ENCODE measurements around the gene CSTPP1.
A peak's percentile ranks its signal among the peaks of the same experiment; 100 is the strongest.

The CSTPP1 gene

GRCh38 chr11:47121056-47121455, 184.5 kb downstream of the CSTPP1 start:
- Histone ChIP-seq H4K20me1 (ENCODE audit: insufficient read depth, low read length) (no peaks in the 10 kb centered on the region), H3K9me2 (ENCODE audit: low read depth, low read length) (no peaks in the 10 kb centered on the region), H3K79me2 (ENCODE audit: insufficient read depth, low read length) (no peaks in the 10 kb centered on the region), H3K9me3 (ENCODE audit: low read length) (no peaks in the 10 kb centered on the region), H3K9ac (ENCODE audit: low read length) (no peak overlapping the region), H2AFZ (ENCODE audit: low read length) (no peak overlapping the region), H3K27me3 (ENCODE audit: insufficient read depth, low read length) (no peaks in the 10 kb centered on the region), H3F3A (ENCODE audit: insufficient read depth, low read length) (no peaks in the 10 kb centered on the region), H3K27ac (ENCODE audit: low read depth, low read length, poor library complexity, severe bottlenecking) (no peak overlapping the region), H3K4me3 (ENCODE audit: low read depth, low read length, poor library complexity, severe bottlenecking) (no peak overlapping the region), H3K36me3 (ENCODE audit: insufficient read depth, low read length) (no peaks in the 10 kb centered on the region), H3K4me2 (ENCODE audit: low read length) (no peak overlapping the region), H3K4me1 (ENCODE audit: insufficient read depth, low read length, severe bottlenecking) (peaks cover 40% of the 10 kb centered on the region)
- TF ChIP-seq EZH2 (IDR thresholded peaks at IDR 0.05; ENCODE audit: borderline replicate concordance, low read length): no peak
- TF ChIP-seq, protein P1, sequence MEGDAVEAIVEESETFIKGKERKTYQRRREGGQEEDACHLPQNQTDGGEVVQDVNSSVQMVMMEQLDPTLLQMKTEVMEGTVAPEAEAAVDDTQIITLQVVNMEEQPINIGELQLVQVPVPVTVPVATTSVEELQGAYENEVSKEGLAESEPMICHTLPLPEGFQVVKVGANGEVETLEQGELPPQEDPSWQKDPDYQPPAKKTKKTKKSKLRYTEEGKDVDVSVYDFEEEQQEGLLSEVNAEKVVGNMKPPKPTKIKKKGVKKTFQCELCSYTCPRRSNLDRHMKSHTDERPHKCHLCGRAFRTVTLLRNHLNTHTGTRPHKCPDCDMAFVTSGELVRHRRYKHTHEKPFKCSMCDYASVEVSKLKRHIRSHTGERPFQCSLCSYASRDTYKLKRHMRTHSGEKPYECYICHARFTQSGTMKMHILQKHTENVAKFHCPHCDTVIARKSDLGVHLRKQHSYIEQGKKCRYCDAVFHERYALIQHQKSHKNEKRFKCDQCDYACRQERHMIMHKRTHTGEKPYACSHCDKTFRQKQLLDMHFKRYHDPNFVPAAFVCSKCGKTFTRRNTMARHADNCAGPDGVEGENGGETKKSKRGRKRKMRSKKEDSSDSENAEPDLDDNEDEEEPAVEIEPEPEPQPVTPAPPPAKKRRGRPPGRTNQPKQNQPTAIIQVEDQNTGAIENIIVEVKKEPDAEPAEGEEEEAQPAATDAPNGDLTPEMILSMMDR (IDR thresholded peaks at IDR 0.05; ENCODE audit: low read length): no peak

DNA sequence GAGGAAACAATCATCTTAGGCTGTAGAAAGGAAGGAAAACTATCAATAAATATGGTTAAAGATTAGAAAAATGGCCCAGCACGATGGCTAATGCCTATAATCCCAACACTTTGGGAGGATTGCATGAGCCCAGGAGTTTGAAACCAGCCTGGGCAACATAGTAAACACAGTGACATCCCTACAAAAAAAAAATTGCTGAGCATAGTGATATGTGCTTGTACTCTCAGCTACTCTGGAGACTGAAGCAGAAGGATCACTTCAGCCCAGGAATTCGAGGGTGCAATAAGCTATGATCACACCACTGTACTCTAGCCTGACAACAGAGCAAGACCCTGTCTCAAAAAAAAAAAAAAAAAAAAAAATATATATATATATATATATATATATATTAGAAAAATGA, 185.2 kb downstream of the CSTPP1 start:
- no peak for TF ChIP-seq EZH2 (IDR thresholded peaks at IDR 0.05; ENCODE audit: borderline replicate concordance, low read length)
- TF ChIP-seq, protein P1 (IDR thresholded peaks at IDR 0.05; ENCODE audit: low read length): no peak
- Histone ChIP-seq H3K27ac (ENCODE audit: low read depth, low read length, poor library complexity, severe bottlenecking) (no peak overlapping the region), H3K9me3 (ENCODE audit: low read length) (no peaks in the 10 kb centered on the region), H3K36me3 (ENCODE audit: insufficient read depth, low read length) (no peaks in the 10 kb centered on the region), H3K4me1 (ENCODE audit: insufficient read depth, low read length, severe bottlenecking) (peaks cover 46% of the 10 kb centered on the region), H3K4me3 (ENCODE audit: low read depth, low read length, poor library complexity, severe bottlenecking) (no peak overlapping the region), H3K27me3 (ENCODE audit: insufficient read depth, low read length) (no peaks in the 10 kb centered on the region), H3K9me2 (ENCODE audit: low read depth, low read length) (no peaks in the 10 kb centered on the region), H3K79me2 (ENCODE audit: insufficient read depth, low read length) (no peaks in the 10 kb centered on the region), H3F3A (ENCODE audit: insufficient read depth, low read length) (no peaks in the 10 kb centered on the region), H3K9ac (ENCODE audit: low read length) (no peak overlapping the region), H3K4me2 (ENCODE audit: low read length) (no peak overlapping the region), H2AFZ (ENCODE audit: low read length) (no peak overlapping the region), H4K20me1 (ENCODE audit: insufficient read depth, low read length) (no peaks in the 10 kb centered on the region)

- Histone ChIP-seq H3K27ac (ENCODE audit: low read depth, low read length, poor library complexity, severe bottlenecking) (peak overlapping the region; percentile 65), H3K27me3 (ENCODE audit: insufficient read depth, low read length) (no peaks in the 10 kb centered on the region)
- TF ChIP-seq EZH2 (IDR thresholded peaks at IDR 0.05; ENCODE audit: borderline replicate concordance, low read length): no peak
- TF ChIP-seq, protein P1 (IDR thresholded peaks at IDR 0.05; ENCODE audit: low read length): no peak
Measured at GRCh38 chr11:47123094-47123493, 186.5 kb downstream of the CSTPP1 start.

More at GRCh38 chr11:47123094-47123493, 186.5 kb downstream of the CSTPP1 start:
- Histone ChIP-seq H3K9me3 (ENCODE audit: low read length) (no peaks in the 10 kb centered on the region), H3K4me2 (ENCODE audit: low read length) (no peak overlapping the region), H3K79me2 (ENCODE audit: insufficient read depth, low read length) (no peaks in the 10 kb centered on the region), H3K36me3 (ENCODE audit: insufficient read depth, low read length) (no peaks in the 10 kb centered on the region), H3K9me2 (ENCODE audit: low read depth, low read length) (no peaks in the 10 kb centered on the region), H2AFZ (ENCODE audit: low read length) (no peak overlapping the region), H4K20me1 (ENCODE audit: insufficient read depth, low read length) (no peaks in the 10 kb centered on the region), H3F3A (ENCODE audit: insufficient read depth, low read length) (no peaks in the 10 kb centered on the region), H3K4me3 (ENCODE audit: low read depth, low read length, poor library complexity, severe bottlenecking) (no peak overlapping the region), H3K4me1 (ENCODE audit: insufficient read depth, low read length, severe bottlenecking) (peaks cover 46% of the 10 kb centered on the region), H3K9ac (ENCODE audit: low read length) (no peak overlapping the region)

Data from OCI-LY1 (cell line).